ENCODE data around the gene HRH1. TPM values are rescaled to one million over a fixed set of nuclear protein-coding genes. Genes with fewer than 3 reads are reported as not detected.
A peak's percentile ranks its signal among the peaks of the same experiment; 100 is the strongest.

Gene HRH1
- total RNA-seq, 1 donor from 2014 or later: 0.19 TPM

DNA sequence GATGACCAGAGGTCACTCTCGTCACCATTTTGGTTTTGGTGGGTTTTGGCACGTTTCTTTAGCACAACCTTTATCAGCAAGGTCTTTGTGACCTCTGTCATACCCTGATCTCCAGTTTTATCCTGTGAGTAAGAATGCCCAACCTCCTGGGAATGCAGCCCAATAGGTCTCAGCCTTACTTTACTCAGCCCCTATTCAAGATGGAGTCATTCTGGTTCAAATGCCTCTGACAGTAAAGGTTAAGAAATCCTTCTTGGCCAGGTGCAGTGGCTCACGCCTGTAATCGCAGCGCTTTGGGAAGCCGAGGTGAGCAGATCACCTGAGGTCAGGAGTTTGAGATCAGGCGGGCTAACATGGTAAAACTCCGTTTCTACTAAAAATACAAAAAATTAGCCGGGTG lies 114.7 kb downstream of the HRH1 start:
- H3K36me3 Mint-ChIP-seq: no peaks in the 10 kb centered on the region
- H3K4me2 ChIP-seq: no peak overlapping the region
- peaks cover 12% of the 10 kb centered on the region for H3K4me1 Mint-ChIP-seq
- H3K9me3 ChIP-seq (ENCODE audit: low read depth): no peaks in the 10 kb centered on the region
- no peak overlapping the region for H2AFZ ChIP-seq (replicated peaks)
- H3K79me2 ChIP-seq (ENCODE audit: low read depth): peaks cover 16% of the 10 kb centered on the region
- peaks cover 8% of the 10 kb centered on the region for H3K4me1 ChIP-seq
- TF ChIP-seq EZH2phosphoT487 (IDR thresholded peaks at IDR 0.05): no peak
- TF ChIP-seq, protein P1, sequence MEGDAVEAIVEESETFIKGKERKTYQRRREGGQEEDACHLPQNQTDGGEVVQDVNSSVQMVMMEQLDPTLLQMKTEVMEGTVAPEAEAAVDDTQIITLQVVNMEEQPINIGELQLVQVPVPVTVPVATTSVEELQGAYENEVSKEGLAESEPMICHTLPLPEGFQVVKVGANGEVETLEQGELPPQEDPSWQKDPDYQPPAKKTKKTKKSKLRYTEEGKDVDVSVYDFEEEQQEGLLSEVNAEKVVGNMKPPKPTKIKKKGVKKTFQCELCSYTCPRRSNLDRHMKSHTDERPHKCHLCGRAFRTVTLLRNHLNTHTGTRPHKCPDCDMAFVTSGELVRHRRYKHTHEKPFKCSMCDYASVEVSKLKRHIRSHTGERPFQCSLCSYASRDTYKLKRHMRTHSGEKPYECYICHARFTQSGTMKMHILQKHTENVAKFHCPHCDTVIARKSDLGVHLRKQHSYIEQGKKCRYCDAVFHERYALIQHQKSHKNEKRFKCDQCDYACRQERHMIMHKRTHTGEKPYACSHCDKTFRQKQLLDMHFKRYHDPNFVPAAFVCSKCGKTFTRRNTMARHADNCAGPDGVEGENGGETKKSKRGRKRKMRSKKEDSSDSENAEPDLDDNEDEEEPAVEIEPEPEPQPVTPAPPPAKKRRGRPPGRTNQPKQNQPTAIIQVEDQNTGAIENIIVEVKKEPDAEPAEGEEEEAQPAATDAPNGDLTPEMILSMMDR (IDR thresholded peaks at IDR 0.05): no peak
- TF ChIP-seq EZH2 (IDR thresholded peaks at IDR 0.05): no peak
- no peak overlapping the region for H3K9ac ChIP-seq
- DNase-seq (ENCODE audit: low spot score): no peak
- peaks cover 2% of the 10 kb centered on the region for H3K27me3 Mint-ChIP-seq (ENCODE audit: insufficient read depth, low read depth)
- peaks cover 26% of the 10 kb centered on the region for H3K27me3 ChIP-seq
- H4K20me1 ChIP-seq (ENCODE audit: low read depth): no peaks in the 10 kb centered on the region
- no peak overlapping the region for H3K4me3 Mint-ChIP-seq
- H3K4me3 ChIP-seq: no peak overlapping the region
- peaks cover 5% of the 10 kb centered on the region for H3F3A ChIP-seq (ENCODE audit: low read depth)
- no peaks in the 10 kb centered on the region for H3K9me3 Mint-ChIP-seq
- no peaks in the 10 kb centered on the region for H3K36me3 ChIP-seq
- H3K27ac ChIP-seq: no peak overlapping the region
- no peak overlapping the region for H3K27ac Mint-ChIP-seq

DNA sequence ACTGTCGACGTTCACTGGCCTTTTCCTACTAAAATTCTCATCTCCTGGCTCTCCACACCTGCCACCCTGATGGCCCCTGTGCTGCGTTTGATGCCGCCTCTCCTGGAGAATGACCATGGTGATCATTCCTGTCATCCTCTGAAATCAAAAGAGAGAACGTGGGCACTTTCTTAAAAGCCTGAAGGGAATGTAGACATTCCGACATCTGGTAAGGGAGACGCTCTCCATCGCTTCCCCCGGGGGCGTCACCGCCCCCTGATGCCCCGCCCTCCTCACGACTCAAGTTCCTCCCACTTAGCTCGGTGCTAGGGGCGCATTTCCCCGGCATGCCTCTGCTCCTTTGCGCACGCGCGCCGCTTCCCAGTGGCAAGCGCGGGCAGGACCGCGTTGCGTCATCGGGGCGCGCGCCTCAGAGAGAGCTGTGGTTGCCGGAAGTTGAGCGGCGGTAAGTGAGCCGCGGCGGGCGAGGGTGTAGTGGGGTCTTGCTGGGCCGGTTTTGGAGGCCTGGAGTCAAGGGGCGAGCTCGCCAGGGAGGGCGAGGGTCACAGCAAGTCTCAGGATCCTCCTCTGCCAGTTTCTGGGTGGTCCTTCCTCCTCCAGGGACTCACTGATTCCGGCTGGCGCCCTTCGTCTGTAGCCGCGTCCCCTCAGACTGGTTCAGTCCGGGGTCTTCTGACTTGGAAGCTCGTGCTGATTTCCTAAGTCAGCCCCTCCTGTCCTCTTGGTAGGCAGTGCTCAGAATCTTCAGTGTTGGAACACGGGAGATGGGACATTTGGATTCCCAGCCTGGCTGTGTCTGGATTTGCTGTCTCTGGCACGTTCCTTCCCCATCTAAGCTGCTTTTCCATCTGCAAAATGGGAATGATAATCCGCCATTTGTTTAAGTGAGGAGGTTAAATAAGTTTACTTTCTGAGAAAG lies 118.0 kb downstream of the HRH1 start, which contains the start of gene ATG7:
Gene ATG7 (plus strand): TSS at position 412 of the 919 bp plus-strand sequence. CDS start 26,299 bp downstream, outside the sequence.
- peaks cover 2% of the 10 kb centered on the region for H3K27me3 Mint-ChIP-seq (ENCODE audit: insufficient read depth, low read depth)
- H4K20me1 ChIP-seq (ENCODE audit: low read depth): no peaks in the 10 kb centered on the region

DNA sequence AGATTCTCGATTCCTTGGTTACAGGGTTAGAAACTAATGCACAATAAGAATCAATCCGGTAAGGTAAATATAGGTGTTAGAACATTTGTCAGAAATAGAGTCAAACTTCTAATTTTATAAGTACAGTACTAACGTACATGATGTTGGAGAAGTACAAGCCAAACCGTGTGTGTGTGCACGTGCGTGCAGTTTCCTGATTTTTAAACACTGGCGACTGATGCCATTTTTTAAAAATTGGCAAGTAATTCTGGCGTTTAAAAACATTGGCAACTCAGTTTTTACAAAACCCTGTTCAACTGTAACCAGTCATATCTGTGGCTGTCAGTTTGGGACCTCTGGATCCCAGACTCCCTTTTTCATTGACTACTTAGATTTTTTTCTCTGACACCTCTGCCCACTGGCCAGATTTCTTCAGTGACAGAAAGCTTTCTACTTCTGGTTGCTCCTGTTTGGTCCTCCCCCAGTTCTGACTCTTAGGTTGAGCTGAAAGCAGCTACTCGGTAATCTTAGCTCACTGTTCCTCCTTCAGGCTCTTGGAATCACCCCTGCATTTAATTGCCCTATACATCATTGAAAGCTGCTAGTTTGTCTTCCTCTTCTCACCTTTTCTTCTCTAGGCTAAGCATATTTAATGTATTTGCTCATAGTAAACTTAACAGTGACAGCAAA lies 118.7 kb downstream of the HRH1 start:
- peaks cover 2% of the 10 kb centered on the region for H3K27me3 Mint-ChIP-seq (ENCODE audit: insufficient read depth, low read depth)

More for the DNA sequence above, 118.0 kb downstream of the HRH1 start, which contains the start of gene ATG7:
- Mint-ChIP-seq H3K4me3 (peak within 1 kb of the TSS; percentile 95), H3K9me3 (no peaks in the 10 kb centered on the region), H3K4me1 (peaks cover 12% of the 10 kb centered on the region), H3K36me3 (no peaks in the 10 kb centered on the region), H3K27ac (peak within 1 kb of the TSS; percentile 94)
- no peak for TF ChIP-seq EZH2 (IDR thresholded peaks at IDR 0.05)
- TF ChIP-seq EZH2phosphoT487 (IDR thresholded peaks at IDR 0.05): no peak
- TF ChIP-seq, protein P1 (IDR thresholded peaks at IDR 0.05): no peak
- Histone ChIP-seq H3K27ac (peak within 1 kb of the TSS; percentile 43), H3F3A (ENCODE audit: low read depth) (peaks cover 5% of the 10 kb centered on the region), H3K9me3 (ENCODE audit: low read depth) (no peaks in the 10 kb centered on the region), H3K4me1 (peaks cover 8% of the 10 kb centered on the region), H3K4me3 (peak within 1 kb of the TSS; percentile 92), H2AFZ (replicated peaks) (peak within 1 kb of the TSS; percentile 98), H3K9ac (peak within 1 kb of the TSS; percentile 94), H3K27me3 (peaks cover 2% of the 10 kb centered on the region), H3K4me2 (peak within 1 kb of the TSS; percentile 89), H3K79me2 (ENCODE audit: low read depth) (peaks cover 23% of the 10 kb centered on the region), H3K36me3 (no peaks in the 10 kb centered on the region)
- peak; percentile 99 for DNase-seq (ENCODE audit: low spot score)

More for the DNA sequence above, 118.7 kb downstream of the HRH1 start:
- Histone ChIP-seq H3K4me3 (peak overlapping the region; percentile 92), H3K27me3 (no peaks in the 10 kb centered on the region), H4K20me1 (ENCODE audit: low read depth) (no peaks in the 10 kb centered on the region), H3K9ac (peak overlapping the region; percentile 94), H3K4me1 (peaks cover 8% of the 10 kb centered on the region), H3F3A (ENCODE audit: low read depth) (peaks cover 5% of the 10 kb centered on the region), H3K27ac (no peak overlapping the region), H3K9me3 (ENCODE audit: low read depth) (no peaks in the 10 kb centered on the region), H3K4me2 (peak overlapping the region; percentile 89), H2AFZ (replicated peaks) (peak overlapping the region; percentile 65), H3K36me3 (no peaks in the 10 kb centered on the region), H3K79me2 (ENCODE audit: low read depth) (peaks cover 23% of the 10 kb centered on the region)
- no peak for DNase-seq (ENCODE audit: low spot score)
- Mint-ChIP-seq H3K4me1 (peaks cover 12% of the 10 kb centered on the region), H3K36me3 (no peaks in the 10 kb centered on the region), H3K27ac (peak overlapping the region; percentile 94), H3K9me3 (no peaks in the 10 kb centered on the region), H3K4me3 (peak overlapping the region; percentile 95)
- TF ChIP-seq EZH2 (IDR thresholded peaks at IDR 0.05): no peak
- TF ChIP-seq, protein P1 (IDR thresholded peaks at IDR 0.05): no peak
- no peak for TF ChIP-seq EZH2phosphoT487 (IDR thresholded peaks at IDR 0.05)
